HEK293 (cell line): Measurements from ENCODE around the gene ZIC5.
A peak's percentile ranks its signal among the peaks of the same experiment; 100 is the strongest.

Experiments
- FEZF1 ChIP-seq: fragments of 450-650 bp; formaldehyde crosslinking; IDR thresholded peaks from 2 replicates; pipeline ENCODE4 v1.5.1; 2016; ENCODE audit warnings: missing biosample characterization, missing genetic modification characterization
- HOXA7 ChIP-seq: sonication (generic); formaldehyde crosslinking; IDR thresholded peaks from 2 replicates; pipeline ENCODE4 v1.8.1; 2022; ENCODE audit warnings: missing genetic modification reagents, borderline replicate concordance
- HOXD13 ChIP-seq: sonication (generic); formaldehyde crosslinking; IDR thresholded peaks from 2 replicates; pipeline ENCODE4 v1.8.0; 2022; ENCODE audit warnings: missing genetic modification reagents, borderline replicate concordance
- KLF16 ChIP-seq: fragments of 450-650 bp; formaldehyde crosslinking; IDR thresholded peaks from 2 replicates; pipeline ENCODE4 v1.5.1; 2017; ENCODE audit warnings: missing biosample characterization, missing genetic modification characterization
- PRDM1 ChIP-seq: fragments of 450-650 bp; formaldehyde crosslinking; IDR thresholded peaks from 2 replicates; pipeline ENCODE4; 2016; ENCODE audit warnings: missing biosample characterization, missing genetic modification characterization
- REST ChIP-seq: fragments of 450-650 bp; formaldehyde crosslinking; IDR thresholded peaks from 2 replicates; pipeline ENCODE4 v1.5.1; 2016; ENCODE audit warnings: missing biosample characterization, missing genetic modification characterization
- ZBTB10 ChIP-seq: fragments of 450-650 bp; formaldehyde crosslinking; IDR thresholded peaks from 2 replicates; pipeline ENCODE4 v1.5.1; 2016; ENCODE audit warnings: missing biosample characterization, missing genetic modification characterization
- ZNF114 ChIP-seq: fragments of 450-650 bp; formaldehyde crosslinking; IDR thresholded peaks from 2 replicates; pipeline ENCODE4 v1.5.0; 2017; ENCODE audit warnings: missing biosample characterization, missing genetic modification characterization
- ZNF132 ChIP-seq: fragments of 450-650 bp; formaldehyde crosslinking; IDR thresholded peaks from 2 replicates; pipeline ENCODE4 v1.5.1; 2017; ENCODE audit warnings: missing biosample characterization, missing genetic modification characterization, borderline replicate concordance
- ZNF16 ChIP-seq: fragments of 450-650 bp; formaldehyde crosslinking; IDR thresholded peaks from 2 replicates; pipeline ENCODE4 v1.5.1; 2016; ENCODE audit warnings: low read depth, missing biosample characterization, missing genetic modification characterization
- ZNF2 ChIP-seq: fragments of 450-650 bp; formaldehyde crosslinking; IDR thresholded peaks from 2 replicates; pipeline ENCODE4 v1.5.1; 2016; ENCODE audit warnings: missing biosample characterization, missing genetic modification characterization
- ZNF221 ChIP-seq: fragments of 450-650 bp; formaldehyde crosslinking; IDR thresholded peaks from 2 replicates; pipeline ENCODE4 v1.5.1; 2017; ENCODE audit warnings: missing biosample characterization, missing genetic modification characterization, borderline replicate concordance
- ZNF239 ChIP-seq: fragments of 450-650 bp; formaldehyde crosslinking; IDR thresholded peaks from 2 replicates; pipeline ENCODE4 v1.5.1; 2016; ENCODE audit warnings: missing biosample characterization, missing genetic modification characterization
- ZNF248 ChIP-seq: fragments of 450-650 bp; formaldehyde crosslinking; IDR thresholded peaks from 2 replicates; pipeline ENCODE4 v1.5.1; 2017; ENCODE audit warnings: missing biosample characterization, missing genetic modification characterization
- ZNF26 ChIP-seq: fragments of 450-650 bp; formaldehyde crosslinking; IDR thresholded peaks from 2 replicates; pipeline ENCODE4 v1.5.1; 2016; ENCODE audit warnings: missing biosample characterization, missing genetic modification characterization
- ZNF292 ChIP-seq: fragments of 450-650 bp; formaldehyde crosslinking; IDR thresholded peaks from 2 replicates; pipeline ENCODE4 v1.5.1; 2016; ENCODE audit warnings: low read depth, missing biosample characterization, missing genetic modification characterization, borderline replicate concordance
- ZNF311 ChIP-seq: fragments of 450-650 bp; formaldehyde crosslinking; IDR thresholded peaks from 2 replicates; pipeline ENCODE4 v1.5.1; 2017; ENCODE audit warnings: missing biosample characterization, missing genetic modification characterization, borderline replicate concordance
- ZNF37A ChIP-seq: fragments of 450-650 bp; IDR thresholded peaks from 2 replicates; pipeline ENCODE4 v1.5.1; 2018; ENCODE audit warnings: missing biosample characterization, missing genetic modification characterization
- ZNF416 ChIP-seq: fragments of 450-650 bp; formaldehyde crosslinking; IDR thresholded peaks from 2 replicates; pipeline ENCODE4 v1.5.1; 2016; ENCODE audit warnings: missing biosample characterization, missing genetic modification characterization
- ZNF544 ChIP-seq: fragments of 450-650 bp; formaldehyde crosslinking; IDR thresholded peaks from 2 replicates; pipeline ENCODE4 v1.5.0; 2017; ENCODE audit warnings: missing biosample characterization, missing genetic modification characterization
- ZNF600 ChIP-seq: fragments of 450-650 bp; formaldehyde crosslinking; IDR thresholded peaks from 2 replicates; pipeline ENCODE4 v1.5.1; 2016; ENCODE audit warnings: missing biosample characterization, missing genetic modification characterization
- ZNF624 ChIP-seq: fragments of 450-650 bp; formaldehyde crosslinking; IDR thresholded peaks from 2 replicates; pipeline ENCODE4 v1.5.1; 2017; ENCODE audit warnings: missing biosample characterization, missing genetic modification characterization
- ZNF629 ChIP-seq: fragments of 450-650 bp; formaldehyde crosslinking; IDR thresholded peaks from 2 replicates; pipeline ENCODE4 v1.5.1; 2017; ENCODE audit warnings: missing biosample characterization, missing genetic modification characterization
- ZNF654 ChIP-seq: fragments of 450-650 bp; formaldehyde crosslinking; IDR thresholded peaks from 2 replicates; pipeline ENCODE4 v1.5.1; 2016; ENCODE audit warnings: low read depth, missing biosample characterization, missing genetic modification characterization
- ZNF692 ChIP-seq: fragments of 450-650 bp; formaldehyde crosslinking; IDR thresholded peaks from 2 replicates; pipeline ENCODE4 v1.5.1; 2016; ENCODE audit warnings: missing biosample characterization, missing genetic modification characterization
- ZNF701 ChIP-seq: fragments of 450-650 bp; formaldehyde crosslinking; IDR thresholded peaks from 2 replicates; pipeline ENCODE4 v1.5.1; 2016; ENCODE audit warnings: missing biosample characterization, missing genetic modification characterization
- ZNF792 ChIP-seq: fragments of 450-650 bp; formaldehyde crosslinking; IDR thresholded peaks from 2 replicates; pipeline ENCODE4 v1.5.1; 2016; ENCODE audit warnings: missing biosample characterization, missing genetic modification characterization
- ZNF830 ChIP-seq: fragments of 450-650 bp; IDR thresholded peaks from 2 replicates; pipeline ENCODE4 v1.5.0; 2018; ENCODE audit warnings: missing biosample characterization, missing genetic modification characterization, low read depth, mild to moderate bottlenecking, moderate library complexity
- ZSCAN23 ChIP-seq: fragments of 450-650 bp; formaldehyde crosslinking; IDR thresholded peaks from 2 replicates; pipeline ENCODE4 v1.5.1; 2016; ENCODE audit warnings: missing biosample characterization, missing genetic modification characterization
- TF ChIP-seq, protein P1 (sequence below): fragments of 450-650 bp; formaldehyde crosslinking; IDR thresholded peaks from 2 replicates; pipeline ENCODE4 v1.5.1; 2017; ENCODE audit warnings: missing biosample characterization, missing genetic modification characterization
- TF ChIP-seq, protein P2 (sequence below): fragments of 450-650 bp; formaldehyde crosslinking; IDR thresholded peaks from 2 replicates; pipeline ENCODE4 v1.5.1; 2017; ENCODE audit warnings: missing biosample characterization, missing genetic modification characterization

Gene ZIC5

GRCh38 chr13:99973808-99974185 lies 2.2 kb upstream of the ZIC5 start (continued):
- TF ChIP-seq ZNF311 (tag by site-specific recombination) (no peak), ZNF239 (tag by site-specific recombination) (no peak), ZNF629 (tag by site-specific recombination) (peak; percentile 15; the same call in 1 of the 2 replicates), ZNF114 (tag by site-specific recombination) (no peak), ZNF654 (tag by site-specific recombination) (no peak), ZNF132 (tag by site-specific recombination) (no peak), ZNF701 (tag by site-specific recombination) (no peak), ZNF624 (tag by site-specific recombination) (no peak), KLF16 (tag by site-specific recombination) (no peak; the same call in 1 of the 2 replicates), HOXA7 (CRISPR knock-in tag) (no peak), ZBTB10 (tag by site-specific recombination) (no peak), PRDM1 (tag by site-specific recombination) (no peak), ZNF830 (tag by site-specific recombination) (no peak; the same call in 1 of the 2 replicates), ZNF544 (tag by site-specific recombination) (no peak), REST (tag by site-specific recombination) (no peak), ZNF792 (tag by site-specific recombination) (no peak), ZNF221 (no peak), ZNF37A (no peak), ZNF16 (tag by site-specific recombination) (no peak), ZNF248 (tag by site-specific recombination) (no peak), ZNF292 (tag by site-specific recombination) (no peak), FEZF1 (tag by site-specific recombination) (peak; percentile 92), ZNF692 (tag by site-specific recombination) (no peak), ZNF2 (tag by site-specific recombination) (no peak), ZSCAN23 (tag by site-specific recombination) (no peak), ZNF416 (tag by site-specific recombination) (no peak), HOXD13 (no peak), ZNF600 (tag by site-specific recombination) (no peak), ZNF26 (no peak)
- TF ChIP-seq, protein P1, sequence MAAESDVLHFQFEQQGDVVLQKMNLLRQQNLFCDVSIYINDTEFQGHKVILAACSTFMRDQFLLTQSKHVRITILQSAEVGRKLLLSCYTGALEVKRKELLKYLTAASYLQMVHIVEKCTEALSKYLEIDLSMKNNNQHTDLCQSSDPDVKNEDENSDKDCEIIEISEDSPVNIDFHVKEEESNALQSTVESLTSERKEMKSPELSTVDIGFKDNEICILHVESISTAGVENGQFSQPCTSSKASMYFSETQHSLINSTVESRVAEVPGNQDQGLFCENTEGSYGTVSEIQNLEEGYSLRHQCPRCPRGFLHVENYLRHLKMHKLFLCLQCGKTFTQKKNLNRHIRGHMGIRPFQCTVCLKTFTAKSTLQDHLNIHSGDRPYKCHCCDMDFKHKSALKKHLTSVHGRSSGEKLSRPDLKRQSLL (tag by site-specific recombination): peak; percentile 41; the same call in 1 of the 2 replicates
- TF ChIP-seq, protein P2, sequence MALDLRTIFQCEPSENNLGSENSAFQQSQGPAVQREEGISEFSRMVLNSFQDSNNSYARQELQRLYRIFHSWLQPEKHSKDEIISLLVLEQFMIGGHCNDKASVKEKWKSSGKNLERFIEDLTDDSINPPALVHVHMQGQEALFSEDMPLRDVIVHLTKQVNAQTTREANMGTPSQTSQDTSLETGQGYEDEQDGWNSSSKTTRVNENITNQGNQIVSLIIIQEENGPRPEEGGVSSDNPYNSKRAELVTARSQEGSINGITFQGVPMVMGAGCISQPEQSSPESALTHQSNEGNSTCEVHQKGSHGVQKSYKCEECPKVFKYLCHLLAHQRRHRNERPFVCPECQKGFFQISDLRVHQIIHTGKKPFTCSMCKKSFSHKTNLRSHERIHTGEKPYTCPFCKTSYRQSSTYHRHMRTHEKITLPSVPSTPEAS (tag by site-specific recombination): peak; percentile 10; the same call in 1 of the 2 replicates
